Stimulated activated CD4-positive, alpha-beta T cell treated with anti-CD3 and anti-CD28 coated beads, Interleukin-1b, Interleukin-23, amount 100 ng/mL, for 48 hours (primary cell): ENCODE measurements around the gene SNX18.

Source experiments
- DNase-seq: peaks from one replicate; pipeline ENCODE4 v3.0.0-alpha.2; 2020

The SNX18 gene

GRCh38 chr5:54581831-54582548 is 64.4 kb downstream of the SNX18 start:
- no peak for DNase-seq

- no peak for DNase-seq
Observed at GRCh38 chr5:54586336-54586735, 68.8 kb downstream of the SNX18 start.

- no peak for DNase-seq
Observed at GRCh38 chr5:54589786-54590185, 72.2 kb downstream of the SNX18 start.

- no peak for DNase-seq
Observed at GRCh38 chr5:54590824-54591223, 73.3 kb downstream of the SNX18 start.

- DNase-seq, result no peak
Observed at GRCh38 chr5:54593779-54594178, 76.2 kb downstream of the SNX18 start.

- no peak for DNase-seq
Observed at GRCh38 chr5:54594181-54594580, 76.6 kb downstream of the SNX18 start.

- DNase-seq, result no peak
Observed at GRCh38 chr5:54595721-54596120, 78.2 kb downstream of the SNX18 start.
